Endothelial cell of umbilical vein (primary cell): ENCODE data around the gene NLRP3. TPM values are rescaled to one million over a fixed set of nuclear protein-coding genes. Genes with fewer than 3 reads are reported as not detected.

ENCODE experiments used
- BruUV-seq: library from RNA; stranded (reverse); fragments of 400-500 nt; replicated peaks from 2 replicates; lab custom pipeline; 2021; lab: Mats Ljungman, UMichigan
- CTCF ChIA-PET: fragments of 300-600, 350-600 bp; sonication (Branson Sonifier 250); formaldehyde crosslinking; loops from one replicate; lab custom pipeline; 2021; ENCODE audit warnings: antibody characterized with exemption, inconsistent platforms; lab: Charles Lee
- POLR2A ChIA-PET: fragments of 300-600, 350-600 bp; sonication (Branson Sonifier 250); formaldehyde crosslinking; loops from one replicate; lab custom pipeline; 2021; ENCODE audit warnings: antibody characterized with exemption, inconsistent platforms; lab: Charles Lee
- DNase-seq: peaks from one replicate; pipeline ENCODE4 v3.0.0-alpha.2; 2011; ENCODE audit warnings: low read depth, low spot score
- FAIRE-seq: peaks from 2 replicates; lab custom pipeline; 2011; peaks lifted over from hg19 to GRCh38; lab: Jason Lieb, UNC
- H2AFZ ChIP-seq: 2 replicates; pipeline ENCODE4 v1.6.0; 2012; ENCODE audit warnings: low read depth, low read length, control low read depth, inconsistent platforms
- H3K27ac ChIP-seq: 2 replicates; pipeline ENCODE4 v1.5.1; 2011; ENCODE audit warnings: low read depth, mild to moderate bottlenecking, control low read depth, low read length, moderate library complexity; ENCODE audit not compliant: insufficient read depth
- H3K27me3 ChIP-seq, 2 experiments: 2 replicates each; pipeline versions ENCODE4 v1.6.0 to v1.6.1; 2011; ENCODE audit warnings: low read length in 2 of 2, mixed read lengths in 1 of 2; ENCODE audit not compliant: control insufficient read depth in 2 of 2, insufficient read depth in 2 of 2
- H3K36me3 ChIP-seq, 2 experiments: 2 replicates in 1 of 2; 3 replicates in 1 of 2; pipeline ENCODE4 v1.5.1; 2011; ENCODE audit warnings: low read length in 2 of 2, mild to moderate bottlenecking in 1 of 2, moderate library complexity in 1 of 2; ENCODE audit not compliant: control insufficient read depth in 2 of 2, insufficient read depth in 2 of 2; ENCODE audit errors: extremely low read depth in 1 of 2
- H3K4me1 ChIP-seq: 3 replicates; pipeline ENCODE4 v1.5.1; 2011; ENCODE audit warnings: mild to moderate bottlenecking, low read length; ENCODE audit not compliant: control insufficient read depth, insufficient read depth; ENCODE audit errors: extremely low read depth
- H3K4me2 ChIP-seq: 2 replicates; pipeline ENCODE4 v1.6.1; 2011; ENCODE audit warnings: low read length, control low read depth, mixed read lengths; ENCODE audit not compliant: insufficient read depth
- H3K4me3 ChIP-seq, 3 experiments: fragments of 200-600 bp in 1 of 3; sonication (generic), shearing (Covaris generic) in 1 of 3; replicated peaks in 1 of 3; 2 replicates each; pipeline ENCODE4 v1.5.1; 2011 to 2016; ENCODE audit warnings: control low read depth in 3 of 3, low read length in 3 of 3, mild to moderate bottlenecking in 2 of 3, inconsistent platforms in 1 of 3, low read depth in 1 of 3, moderate library complexity in 1 of 3; ENCODE audit not compliant: insufficient read depth in 1 of 3
- H3K79me2 ChIP-seq: 2 replicates; pipeline ENCODE4 v1.6.0; 2012; ENCODE audit warnings: low read length, inconsistent platforms; ENCODE audit not compliant: control insufficient read depth, insufficient read depth
- H3K9ac ChIP-seq: replicated peaks from 2 replicates; pipeline ENCODE3; 2011; ENCODE audit warnings: low read length, control low read depth; ENCODE audit not compliant: insufficient read depth; ENCODE audit errors: extremely low read depth
- H3K9me1 ChIP-seq: replicated peaks from 3 replicates; pipeline ENCODE4 v1.6.0; 2011; ENCODE audit warnings: mild to moderate bottlenecking, low read length; ENCODE audit not compliant: control insufficient read depth, insufficient read depth; ENCODE audit errors: extremely low read depth
- H3K9me3 ChIP-seq: replicated peaks from 2 replicates; pipeline ENCODE4 v1.5.1; 2012; ENCODE audit warnings: low read length, inconsistent platforms; ENCODE audit not compliant: control insufficient read depth, insufficient read depth
- H4K20me1 ChIP-seq: replicated peaks from 2 replicates; pipeline ENCODE3; 2011; ENCODE audit warnings: mild to moderate bottlenecking, low read length; ENCODE audit not compliant: control insufficient read depth, insufficient read depth; ENCODE audit errors: extremely low read depth
- FOS ChIP-seq: IDR thresholded peaks from 2 replicates; pipeline ENCODE4 v1.6.1; 2011; ENCODE audit warnings: mild to moderate bottlenecking, low read length, moderate library complexity, borderline replicate concordance; ENCODE audit not compliant: insufficient read depth
- GATA2 ChIP-seq: IDR thresholded peaks from 2 replicates; pipeline ENCODE4 v1.7.0; 2011; ENCODE audit warnings: low read depth, mild to moderate bottlenecking, moderate library complexity, mixed read lengths, low read length; ENCODE audit not compliant: insufficient read length, insufficient read depth
- MYC ChIP-seq: IDR thresholded peaks from one replicate; pipeline ENCODE4 v1.6.1; 2011; ENCODE audit warnings: mild to moderate bottlenecking, low read depth, low read length
- POLR2A ChIP-seq: IDR thresholded peaks from 2 replicates; pipeline ENCODE4 v1.6.1; 2012; ENCODE audit warnings: low read depth, mild to moderate bottlenecking, control low read depth, low read length
- POLR2AphosphoS5 ChIP-seq: IDR thresholded peaks from 2 replicates; pipeline ENCODE4 v1.6.1; 2012; ENCODE audit warnings: low read depth, mild to moderate bottlenecking, control low read depth, low read length, moderate library complexity; ENCODE audit not compliant: insufficient read depth
- dilution Hi-C: fragments of 300-500 bp; cut with MboI; formaldehyde crosslinking; loops from one replicate; pipeline ENCODE4 v1.15.0; 2019; ENCODE audit warnings: low sequenced_read_pairs; ENCODE audit not compliant: extremely low pct_ligation_motif_present
- intact Hi-C: fragments of 100-400 bp; cut with micrococcal nuclease; formaldehyde crosslinking; loops from one replicate; pipeline ENCODE4 v1.10.0; 2022
- polyA plus RNA-seq, 4 experiments: library from polyadenylated mRNA; depleted of rRNA in 3 of 4; stranded (reverse) in 3 of 4; unstranded in 1 of 4; fragments of >200 nt; gene quantifications; 2 replicates each; pipeline versions ENCODE4 v1.2.1 to v1.2.3, GENCODE V29; 2011 to 2012; ENCODE audit warnings: missing spikeins in 1 of 4
- total RNA-seq: library from RNA; stranded (reverse); gene quantifications from 2 replicates; pipeline ENCODE4 v1.2.3, GENCODE V29; 2021
- TF ChIP-seq, protein P1 (sequence below), 2 donors: IDR thresholded peaks; 1 replicate in 1 of 2; 2 replicates in 1 of 2; pipeline ENCODE4 v1.5.1; 2011; ENCODE audit warnings: low read length in 2 of 2, mild to moderate bottlenecking in 2 of 2, moderate library complexity in 2 of 2, control low read depth in 1 of 2, inconsistent platforms in 1 of 2, low read depth in 1 of 2; ENCODE audit not compliant: insufficient read depth in 1 of 2; ENCODE audit errors: extremely low read depth in 1 of 2

Gene NLRP3
- total and polyA plus RNA-seq, 2 donors (not counting 3 experiments of a cell fraction or from before 2014, with no cell fraction given): 0.24 to 0.29 TPM

DNA sequence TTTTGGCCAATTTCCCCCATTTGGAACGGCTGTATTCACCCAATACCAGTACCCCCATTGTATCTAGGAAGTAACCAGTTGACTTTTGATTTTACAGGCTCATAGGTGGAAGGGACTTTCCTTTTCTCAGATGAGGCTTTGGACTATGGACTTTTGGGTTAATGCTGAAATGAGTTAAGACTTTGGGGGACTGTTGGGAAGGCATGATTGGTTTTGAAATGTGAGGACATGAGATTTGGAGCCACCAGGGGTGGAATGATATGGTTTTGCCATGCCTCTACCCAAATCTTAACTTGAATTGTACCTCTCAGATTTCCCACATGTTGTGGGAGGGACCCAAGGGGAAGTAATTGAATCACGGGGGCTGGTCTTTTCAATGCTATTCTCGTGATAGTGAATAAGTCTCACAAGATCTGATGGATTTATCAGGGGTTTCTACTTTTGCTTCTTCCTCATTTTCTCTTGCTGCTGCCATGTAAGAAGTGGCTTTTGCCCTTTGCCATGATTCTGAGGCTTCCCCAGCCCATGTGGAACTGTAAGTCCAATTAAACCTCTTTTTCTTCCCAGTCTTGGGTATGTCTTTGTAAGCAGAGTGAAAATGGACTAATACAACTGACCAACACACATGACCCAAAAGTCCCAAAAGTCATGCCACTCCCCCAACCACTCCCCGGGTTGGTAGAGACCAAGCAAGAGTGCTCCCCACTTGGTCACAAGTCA lies 48.9 kb upstream of the NLRP3 start:
- CTCF ChIA-PET: no interaction called here
- no peaks in the 10 kb centered on the region for H3K36me3 ChIP-seq
- no peak overlapping the region for H3K27ac ChIP-seq
- H3K9me3 ChIP-seq: no peaks in the 10 kb centered on the region
- no peaks in the 10 kb centered on the region for H3K79me2 ChIP-seq
- H2AFZ ChIP-seq: no peak overlapping the region
- H3K4me3 ChIP-seq: no peak overlapping the region
- BruUV-seq: no TSS peak
- no peak for FAIRE-seq
- dilution Hi-C loops (no loop called here), intact Hi-C loops (no loop called here)
- no peak overlapping the region for H3K4me2 ChIP-seq
- H3K9ac ChIP-seq: no peak overlapping the region
- H3K4me1 ChIP-seq: no peaks in the 10 kb centered on the region
- POLR2A ChIA-PET: no interaction called here
- TF ChIP-seq, protein P1, sequence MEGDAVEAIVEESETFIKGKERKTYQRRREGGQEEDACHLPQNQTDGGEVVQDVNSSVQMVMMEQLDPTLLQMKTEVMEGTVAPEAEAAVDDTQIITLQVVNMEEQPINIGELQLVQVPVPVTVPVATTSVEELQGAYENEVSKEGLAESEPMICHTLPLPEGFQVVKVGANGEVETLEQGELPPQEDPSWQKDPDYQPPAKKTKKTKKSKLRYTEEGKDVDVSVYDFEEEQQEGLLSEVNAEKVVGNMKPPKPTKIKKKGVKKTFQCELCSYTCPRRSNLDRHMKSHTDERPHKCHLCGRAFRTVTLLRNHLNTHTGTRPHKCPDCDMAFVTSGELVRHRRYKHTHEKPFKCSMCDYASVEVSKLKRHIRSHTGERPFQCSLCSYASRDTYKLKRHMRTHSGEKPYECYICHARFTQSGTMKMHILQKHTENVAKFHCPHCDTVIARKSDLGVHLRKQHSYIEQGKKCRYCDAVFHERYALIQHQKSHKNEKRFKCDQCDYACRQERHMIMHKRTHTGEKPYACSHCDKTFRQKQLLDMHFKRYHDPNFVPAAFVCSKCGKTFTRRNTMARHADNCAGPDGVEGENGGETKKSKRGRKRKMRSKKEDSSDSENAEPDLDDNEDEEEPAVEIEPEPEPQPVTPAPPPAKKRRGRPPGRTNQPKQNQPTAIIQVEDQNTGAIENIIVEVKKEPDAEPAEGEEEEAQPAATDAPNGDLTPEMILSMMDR (IDR thresholded peaks at IDR 0.05; ENCODE audit: extremely low read depth in 1 of 2, insufficient read depth in 1 of 2, low read depth in 1 of 2, low read length in 2 of 2): no peak
- TF ChIP-seq POLR2AphosphoS5: no peak
- H4K20me1 ChIP-seq: no peaks in the 10 kb centered on the region
- H3K27me3 ChIP-seq: no peaks in the 10 kb centered on the region
- H3K9me1 ChIP-seq: no peaks in the 10 kb centered on the region
- DNase-seq: no peak

DNA sequence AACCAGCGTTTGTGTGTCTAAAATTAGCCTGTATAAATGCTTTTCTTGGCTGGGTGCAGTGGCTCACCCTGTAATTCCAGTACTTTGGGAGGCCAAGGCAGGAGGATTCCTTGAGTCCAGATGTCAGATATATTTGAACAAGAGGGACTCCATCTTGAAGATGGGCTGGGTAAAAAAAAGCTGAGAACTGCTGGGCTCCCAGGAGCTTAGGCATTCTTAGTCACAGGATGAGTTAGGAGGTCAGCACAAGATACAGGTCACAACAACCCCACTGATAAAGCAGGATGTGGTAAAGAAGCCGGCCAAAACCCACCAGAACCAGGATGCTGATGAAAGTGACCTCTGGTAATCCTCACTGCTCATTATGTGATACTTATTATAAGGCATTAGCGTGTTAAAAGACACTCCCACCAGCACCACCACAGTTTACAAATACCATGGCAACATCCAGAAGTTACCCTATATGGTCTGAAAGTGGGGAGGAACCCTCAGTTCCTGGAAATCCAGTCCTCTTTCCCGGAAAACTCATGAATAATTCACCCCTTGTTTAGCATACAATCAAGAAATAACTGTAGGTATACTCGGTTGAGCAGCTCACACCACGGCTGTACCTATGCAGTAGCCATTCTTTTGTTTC lies 48.1 kb upstream of the NLRP3 start:
- no peak overlapping the region for H3K4me3 ChIP-seq
- FAIRE-seq (no peak), DNase-seq (no peak)
- ChIA-PET POLR2A (no interaction called here), CTCF (no interaction called here)
- TF ChIP-seq FOS (no peak), POLR2AphosphoS5 (no peak), MYC (no peak), GATA2 (no peak), POLR2A (no peak)
- TF ChIP-seq, protein P1 (IDR thresholded peaks at IDR 0.05; ENCODE audit: extremely low read depth in 1 of 2, insufficient read depth in 1 of 2, low read depth in 1 of 2, low read length in 2 of 2): no peak
- no peaks in the 10 kb centered on the region for H3K9me1 ChIP-seq
- H3K36me3 ChIP-seq: no peaks in the 10 kb centered on the region
- no peak overlapping the region for H2AFZ ChIP-seq
- H3K4me1 ChIP-seq: no peaks in the 10 kb centered on the region
- no peaks in the 10 kb centered on the region for H3K9me3 ChIP-seq
- dilution Hi-C loops: no loop called here
- H3K4me2 ChIP-seq: no peak overlapping the region
- H3K27me3 ChIP-seq: no peaks in the 10 kb centered on the region
- intact Hi-C loops: no loop called here
- H3K79me2 ChIP-seq: no peaks in the 10 kb centered on the region
- no peak overlapping the region for H3K9ac ChIP-seq
- H4K20me1 ChIP-seq: no peaks in the 10 kb centered on the region
- H3K27ac ChIP-seq: no peak overlapping the region
- BruUV-seq: no TSS peak
